Stimulated activated CD8-positive, alpha-beta memory T cell treated with anti-CD3 and anti-CD28 coated beads, Interleukin-7, amount 100 ng/mL, for 48 hours (primary cell): ENCODE results near the gene FEZ2.

Experiments
- DNase-seq, 2 donors: peaks; one replicate each; pipeline ENCODE4 v3.0.0-alpha.2; 2020; ENCODE audit warnings: low read depth in 1 of 2; ENCODE audit errors: extremely low read depth in 1 of 2

The FEZ2 gene

DNA sequence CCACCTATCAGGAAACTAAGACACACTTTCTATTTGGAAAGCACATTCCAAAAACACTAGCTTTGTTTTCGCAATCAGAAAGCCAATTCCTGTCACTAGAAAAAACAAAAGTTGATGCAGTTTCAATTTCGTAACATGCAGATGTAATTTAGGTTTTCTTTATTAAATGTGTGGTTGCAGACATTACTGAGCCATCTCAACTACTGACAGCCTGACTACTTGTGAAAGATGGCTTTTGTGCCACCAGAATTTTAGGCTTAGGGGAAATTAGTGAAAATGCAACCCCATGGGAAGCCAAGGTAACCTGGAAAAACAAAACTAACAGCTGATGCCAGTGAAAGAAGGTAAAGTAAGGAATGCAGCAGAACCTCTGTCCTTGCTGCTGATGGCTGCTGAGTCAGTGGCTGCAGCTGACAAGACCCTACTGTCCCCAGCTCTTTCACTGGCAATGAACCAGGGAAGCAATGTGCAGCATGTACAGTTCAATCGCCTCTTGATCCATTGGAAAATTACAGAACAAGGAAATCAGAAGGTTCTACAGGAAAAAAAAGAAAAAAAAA is 34.9 kb downstream of the FEZ2 start:
- DNase-seq: no peak

DNA sequence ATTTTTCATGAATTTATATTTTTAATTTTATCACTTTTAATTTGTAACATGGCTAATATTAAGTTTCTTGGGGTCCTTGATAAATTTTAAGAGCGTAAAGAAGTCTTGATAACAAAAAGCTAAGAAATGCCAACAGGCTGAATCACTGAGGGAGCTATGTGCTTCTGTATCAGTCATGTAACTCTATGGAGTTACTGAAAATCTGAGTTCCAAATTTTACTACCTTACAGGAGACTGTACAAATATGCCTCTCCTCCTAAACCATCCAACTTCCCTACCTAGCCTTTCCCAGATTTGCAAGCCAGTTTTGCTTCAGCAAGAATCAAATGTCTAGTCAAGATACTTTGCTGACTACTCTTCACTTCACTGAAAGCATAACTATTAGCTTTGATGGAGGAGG is 35.7 kb downstream of the FEZ2 start:
- no peak for DNase-seq

GRCh38 chr2:36561237-36561944 is 36.6 kb downstream of the FEZ2 start:
- DNase-seq: no peak

GRCh38 chr2:36560726-36561125 is 37.2 kb downstream of the FEZ2 start:
- no peak for DNase-seq

GRCh38 chr2:36559221-36559942 is 38.6 kb downstream of the FEZ2 start:
- DNase-seq: no peak

DNA sequence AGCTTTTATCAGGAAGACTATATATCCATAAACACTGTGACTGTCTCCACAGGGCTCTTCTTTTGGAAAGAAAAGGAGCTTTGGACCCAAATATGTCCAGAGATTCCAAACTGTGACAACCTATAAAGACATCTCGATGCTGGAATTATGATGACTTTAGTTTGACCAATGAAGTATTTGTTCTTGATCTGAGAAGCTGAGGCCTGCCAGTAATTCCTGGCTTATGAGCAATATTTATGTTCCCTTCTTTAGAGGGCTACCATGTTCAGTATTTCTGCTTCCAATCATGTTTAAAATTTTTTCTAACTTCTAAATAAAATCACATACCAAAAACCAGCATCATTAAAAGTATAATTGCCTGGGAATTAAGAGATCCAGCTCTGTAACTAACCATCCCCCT is 41.1 kb downstream of the FEZ2 start:
- no peak for DNase-seq

DNA sequence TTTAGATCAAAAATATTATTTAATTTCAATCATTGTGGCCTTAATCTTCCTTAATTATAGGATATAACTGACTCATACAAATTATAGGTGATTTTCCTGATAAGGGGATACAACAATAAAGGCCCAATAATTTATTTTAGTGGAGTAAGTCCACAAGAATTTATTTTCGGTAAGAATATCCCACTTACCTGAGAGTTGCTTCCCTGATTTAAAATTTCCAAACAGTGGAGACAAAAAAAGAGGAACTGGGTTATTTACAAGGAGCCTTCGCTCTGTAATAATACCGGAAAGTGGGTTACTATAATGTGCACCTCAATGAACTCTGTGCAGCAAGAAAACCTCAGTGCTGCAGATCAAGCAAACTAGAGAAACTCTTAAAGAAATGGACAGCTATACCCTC is 42.2 kb downstream of the FEZ2 start:
- no peak for DNase-seq

DNA sequence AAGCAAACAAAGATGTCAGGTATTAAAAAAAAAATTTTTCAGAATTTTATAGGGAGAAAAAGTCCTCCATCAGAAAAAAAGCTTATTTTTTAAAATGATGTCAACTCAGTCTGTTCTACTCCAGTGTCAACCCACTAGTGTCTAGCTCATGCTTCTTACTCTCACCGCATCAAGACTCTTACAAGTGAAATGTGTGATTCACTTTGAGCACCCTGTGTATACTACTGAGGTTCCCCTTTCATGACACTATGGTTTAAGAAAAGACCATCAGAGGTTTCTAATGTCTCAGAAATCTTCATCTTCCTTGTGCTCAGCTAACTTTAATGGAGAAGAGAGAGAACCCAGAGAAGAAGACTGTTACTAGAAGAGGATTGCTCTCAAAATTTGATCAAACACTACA is 43.4 kb downstream of the FEZ2 start:
- no peak for DNase-seq

DNA sequence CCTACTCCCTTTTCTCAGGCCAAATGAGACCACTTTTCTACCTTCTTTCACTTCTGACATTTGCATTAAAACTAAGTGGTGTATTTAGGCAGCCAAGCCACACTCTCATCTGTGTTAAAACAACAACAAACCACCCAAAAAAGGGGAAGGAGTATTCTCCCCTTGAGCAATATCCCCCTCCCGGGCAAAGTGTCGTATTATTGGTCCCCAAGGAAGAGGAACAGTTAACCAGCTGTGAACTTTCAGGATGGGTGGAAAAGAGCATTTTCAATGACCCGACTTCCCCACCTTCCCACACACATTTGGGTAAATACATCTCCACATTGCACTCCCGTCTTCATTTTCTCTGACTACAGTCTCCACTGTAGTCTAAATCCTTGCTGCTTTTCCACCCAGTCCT is 44.3 kb downstream of the FEZ2 start:
- no peak for DNase-seq

GRCh38 chr2:36550006-36550405 is 48.0 kb downstream of the FEZ2 start:
- DNase-seq: no peak

DNA sequence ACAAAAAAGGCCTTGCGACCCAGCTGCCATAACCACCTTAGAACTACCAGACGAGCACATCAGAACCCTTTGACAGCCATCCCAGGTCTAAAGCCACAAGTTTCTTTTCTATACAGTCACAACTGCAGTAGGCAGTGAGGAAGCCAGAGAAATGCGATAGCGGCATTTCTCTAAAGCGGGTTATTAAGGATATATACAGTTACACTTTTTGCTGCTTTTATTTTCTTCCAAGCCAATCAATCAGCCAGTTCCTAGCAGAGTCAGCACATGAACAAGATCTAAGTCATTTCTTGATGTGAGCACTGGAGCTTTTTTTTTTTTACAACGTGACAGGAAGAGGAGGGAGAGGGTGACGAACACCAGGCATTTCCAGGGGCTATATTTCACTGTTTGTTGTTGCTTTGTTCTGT is 48.8 kb downstream of the FEZ2 start:
- no peak for DNase-seq

- no peak for DNase-seq
Observed at GRCh38 chr2:36547906-36548305, 50.1 kb downstream of the FEZ2 start.

GRCh38 chr2:36545871-36546416 is 52.0 kb downstream of the FEZ2 start:
- DNase-seq: no peak

DNA sequence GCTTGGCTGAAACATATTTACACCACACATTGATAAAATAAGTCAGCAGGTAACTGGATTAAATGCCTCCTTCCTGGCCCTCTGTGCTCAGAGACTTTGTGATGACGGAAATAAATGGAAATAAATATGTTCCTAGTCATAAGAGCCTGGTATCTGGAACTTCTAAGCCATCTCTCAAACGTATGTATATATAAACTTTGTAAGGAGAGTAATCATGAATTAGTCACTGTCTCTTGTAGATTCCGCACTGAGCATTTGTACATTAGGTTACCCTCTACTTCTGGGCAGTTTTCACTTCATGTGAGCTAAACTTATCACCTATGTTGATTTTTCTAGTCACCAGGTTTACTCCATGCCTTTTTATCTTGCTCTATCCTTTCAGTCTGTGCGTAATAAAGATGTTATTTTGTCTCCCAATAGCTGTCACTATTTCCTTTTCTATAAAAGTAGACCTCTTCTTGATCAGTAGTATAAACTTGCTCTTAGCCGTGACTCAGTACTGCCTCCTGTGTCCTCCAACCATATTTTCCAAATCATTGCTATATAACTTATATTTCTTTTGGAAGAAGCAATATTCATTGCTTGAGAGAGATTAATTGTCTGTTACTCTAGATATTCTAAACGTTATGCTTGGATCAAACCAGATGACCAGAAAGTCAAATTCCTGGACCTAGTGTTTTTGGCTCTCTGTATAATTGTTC is 53.2 kb downstream of the FEZ2 start:
- no peak for DNase-seq

DNA sequence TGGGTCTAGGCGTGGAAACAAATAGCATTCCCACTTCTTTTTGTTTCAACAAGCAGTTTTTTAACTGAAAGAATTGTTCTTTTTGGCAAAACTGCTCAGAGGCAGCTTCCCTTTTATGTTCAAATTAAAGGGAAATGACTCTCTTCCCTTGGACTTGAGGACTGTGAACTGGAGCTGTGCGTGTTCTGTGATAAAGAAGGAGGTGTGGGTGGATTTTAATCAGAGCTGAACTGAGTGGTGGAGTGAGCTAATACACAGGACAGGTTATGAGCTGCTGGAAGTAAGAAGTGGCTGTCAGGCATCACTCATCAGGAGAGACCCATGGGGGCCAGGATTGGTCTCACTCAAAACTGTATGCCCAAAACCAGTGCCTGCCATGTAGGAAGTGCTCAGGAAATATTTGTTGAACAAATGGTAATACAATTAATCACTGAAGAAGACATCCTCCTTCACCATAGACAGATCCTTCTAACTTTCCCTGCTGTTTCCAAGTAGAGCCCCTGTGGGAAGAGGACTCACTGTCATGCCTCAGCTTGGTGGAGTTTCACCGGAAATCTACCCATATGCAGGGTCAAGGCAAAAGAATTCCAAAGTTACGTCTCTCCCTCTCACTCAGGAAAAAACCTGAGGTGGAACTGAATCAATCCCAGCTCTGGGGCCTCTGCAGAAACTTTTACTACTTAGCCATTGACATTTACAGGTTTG is 55.9 kb downstream of the FEZ2 start:
- DNase-seq: no peak

DNA sequence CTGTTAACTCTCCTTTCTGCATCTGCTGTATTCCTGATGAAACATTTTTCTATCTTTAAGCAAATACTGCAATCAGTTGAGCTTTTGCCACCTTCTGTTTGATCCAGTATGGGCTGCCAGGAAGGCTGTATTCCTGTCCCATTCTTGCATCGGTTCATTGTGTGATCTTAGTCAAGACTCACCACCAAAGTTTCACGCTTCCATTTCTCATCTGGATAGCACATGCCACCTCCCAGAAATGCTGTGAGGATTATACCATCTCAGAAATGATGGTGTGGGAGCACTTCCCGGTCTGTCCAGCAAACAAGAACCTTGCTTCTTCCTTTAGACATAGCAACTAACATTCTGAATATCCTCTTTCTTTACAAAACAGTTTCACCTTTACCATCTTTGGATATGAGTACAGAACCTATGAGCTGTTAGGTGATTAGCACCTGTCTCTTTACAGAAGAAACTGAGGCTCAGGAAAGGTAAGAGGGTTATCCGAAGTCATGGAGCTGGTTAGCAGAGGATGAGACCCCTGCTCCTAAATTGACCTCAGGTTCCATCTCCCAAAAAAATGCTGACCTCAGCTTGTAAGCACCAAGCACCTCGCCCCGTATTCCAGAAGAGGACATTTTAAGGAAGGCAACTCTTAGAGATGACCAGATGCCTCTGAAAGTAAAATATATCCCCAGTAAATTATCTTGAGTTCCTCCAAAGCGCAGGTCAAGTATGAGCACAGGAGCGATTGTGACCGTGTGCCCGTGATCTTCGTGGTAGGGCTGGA is 56.8 kb downstream of the FEZ2 start:
- no peak for DNase-seq

DNA sequence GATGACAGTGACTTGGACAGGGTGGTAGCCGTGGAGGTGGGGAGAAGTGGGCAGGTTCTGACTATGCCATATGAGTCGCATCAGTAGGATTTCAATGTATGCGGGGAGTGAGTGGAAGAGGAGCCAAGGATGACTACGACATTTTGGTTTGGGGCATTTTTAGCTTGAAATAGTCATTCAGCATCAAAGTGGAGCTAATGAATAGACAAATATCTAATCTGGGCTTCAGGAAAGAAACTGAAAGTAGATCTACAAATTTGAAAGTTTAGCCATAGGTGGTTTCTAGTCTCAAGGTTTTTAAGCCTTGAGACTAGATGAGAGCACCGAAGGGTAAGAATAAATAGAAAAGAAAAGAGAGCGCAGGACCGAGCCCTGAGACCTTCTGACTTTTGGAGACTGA is 58.3 kb downstream of the FEZ2 start:
- DNase-seq: no peak

DNA sequence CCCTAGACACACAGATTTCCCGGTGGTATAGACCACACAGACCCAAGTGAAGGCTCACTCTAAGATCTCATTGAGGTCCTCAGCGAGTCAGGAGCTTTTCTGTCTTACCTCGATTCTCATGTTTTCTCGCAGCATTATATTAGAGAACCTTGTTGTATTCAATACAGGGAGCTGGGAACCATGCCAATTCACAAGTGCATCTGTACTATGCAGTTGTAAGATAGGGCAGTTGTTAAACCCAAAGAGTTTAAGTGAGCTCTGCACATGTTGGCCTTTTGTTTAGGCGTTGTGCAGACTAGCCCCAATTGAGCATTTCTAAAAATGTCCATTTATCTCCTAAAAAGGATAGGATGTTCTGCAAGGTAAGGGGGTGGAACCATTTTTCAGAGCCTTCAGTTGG is 59.6 kb downstream of the FEZ2 start:
- DNase-seq: no peak

DNA sequence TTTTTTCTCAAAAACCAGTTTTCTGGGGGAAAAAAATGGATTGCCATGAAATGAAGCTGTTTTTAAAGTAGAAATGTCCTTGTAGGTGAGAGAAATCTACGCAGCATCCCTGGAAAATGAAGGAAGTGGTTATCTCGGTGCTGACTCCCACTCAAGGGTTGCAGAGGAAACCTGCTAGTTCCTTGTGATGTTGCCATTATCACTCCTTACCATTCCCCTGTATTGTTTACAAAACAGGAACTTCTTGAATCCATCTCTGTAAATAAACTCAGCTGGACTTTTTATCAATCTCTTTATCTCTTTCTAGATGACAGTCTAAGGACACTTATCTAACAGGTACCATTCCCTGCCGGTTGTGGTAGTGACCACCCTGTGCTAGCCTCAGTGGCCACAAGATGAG is 61.2 kb downstream of the FEZ2 start:
- DNase-seq: no peak

DNA sequence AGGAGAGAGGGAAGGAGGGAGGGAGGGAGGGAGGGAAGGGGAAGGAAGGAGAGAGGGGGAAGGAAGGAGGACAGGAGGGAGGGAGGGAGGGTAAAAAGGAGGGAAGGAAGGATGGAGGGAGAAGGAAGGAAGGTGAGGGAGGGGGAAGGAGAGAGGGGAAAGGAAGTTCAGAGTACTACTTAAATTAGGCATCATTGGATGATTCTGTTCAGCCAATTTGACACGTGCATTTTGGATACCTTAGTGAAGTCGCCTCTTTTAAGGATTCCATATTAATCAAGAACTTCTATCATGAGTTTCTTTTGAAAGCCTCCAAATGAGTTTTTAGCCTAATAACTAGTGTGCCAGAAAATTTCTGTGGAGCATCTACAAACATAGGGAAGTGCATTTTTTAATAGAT is 62.9 kb downstream of the FEZ2 start:
- DNase-seq: no peak
